HepG2 (cell line): ENCODE results near the gene EGR1. TPM values are rescaled to one million over a fixed set of nuclear protein-coding genes. Genes with fewer than 3 reads are reported as not detected.

Experiments used
- ARNTL ChIP-seq: sonication (generic); formaldehyde crosslinking; IDR thresholded peaks from 2 replicates; pipeline ENCODE4 v1.4.0; 2020; ENCODE audit warnings: mild to moderate bottlenecking, missing genetic modification reagents
- CEBPZ ChIP-seq: IDR thresholded peaks from 2 replicates; pipeline ENCODE4 v1.6.1; 2012; ENCODE audit warnings: low read length, improper control_type of control experiment
- ETV5 ChIP-seq: IDR thresholded peaks from 2 replicates; pipeline ENCODE4 v1.6.1; 2018; ENCODE audit warnings: missing biosample characterization, missing genetic modification reagents, inconsistent platforms, borderline replicate concordance
- GABPA ChIP-seq, 2 experiments: IDR thresholded peaks; 2 replicates each; pipeline ENCODE4 v1.6.1; 2011 to 2016; ENCODE audit warnings: low read depth in 2 of 2, low read length in 1 of 2, missing biosample characterization in 1 of 2, missing genetic modification characterization in 1 of 2
- MAZ ChIP-seq, 2 experiments: sonication (generic) in 1 of 2; formaldehyde crosslinking in 1 of 2; IDR thresholded peaks; 2 replicates each; pipeline versions ENCODE4 v1.5.0 to v1.6.1; 2012 to 2020; ENCODE audit warnings: low read depth in 2 of 2, mild to moderate bottlenecking in 2 of 2, borderline replicate concordance in 1 of 2, improper control_type of control experiment in 1 of 2, low read length in 1 of 2, missing genetic modification reagents in 1 of 2, moderate library complexity in 1 of 2
- MED8 ChIP-seq: sonication (generic); formaldehyde crosslinking; IDR thresholded peaks from 2 replicates; pipeline ENCODE4 v1.8.1; 2023; ENCODE audit warnings: mild to moderate bottlenecking, missing genetic modification reagents; ENCODE audit not compliant: insufficient replicate concordance
- MYC ChIP-seq: sonication (generic); formaldehyde crosslinking; IDR thresholded peaks from 2 replicates; pipeline ENCODE4 v1.9.0; 2021; ENCODE audit warnings: missing genetic modification reagents, borderline replicate concordance
- NONO ChIP-seq, 2 experiments: fragments of 450-650 bp in 1 of 2; sonication (generic) in 1 of 2; formaldehyde crosslinking in 1 of 2; IDR thresholded peaks in 1 of 2; conservative IDR thresholded peaks in 1 of 2; 2 replicates each; pipeline versions ENCODE4 v1.6.1 to v1.8.0; 2017 to 2022; ENCODE audit warnings: mild to moderate bottlenecking in 1 of 2, missing genetic modification reagents in 1 of 2, moderate library complexity in 1 of 2
- POLR2G ChIP-seq: fragments of 200-400 bp; formaldehyde crosslinking; IDR thresholded peaks from 2 replicates; pipeline ENCODE4 v1.6.1; 2018; ENCODE audit warnings: mild to moderate bottlenecking, low read depth, low read length, moderate library complexity
- RARA ChIP-seq: IDR thresholded peaks from 2 replicates; pipeline ENCODE4 v1.6.1; 2016; ENCODE audit warnings: missing genetic modification reagents, missing compliant biosample characterization
- RCOR2 ChIP-seq: IDR thresholded peaks from 2 replicates; pipeline ENCODE4 v1.6.1; 2016; ENCODE audit warnings: missing biosample characterization, missing genetic modification reagents
- SCMH1 ChIP-seq: sonication (generic); formaldehyde crosslinking; IDR thresholded peaks from 2 replicates; pipeline ENCODE4 v1.9.0; 2021; ENCODE audit warnings: missing genetic modification reagents, mild to moderate bottlenecking, borderline replicate concordance
- SMC3 ChIP-seq: IDR thresholded peaks from 2 replicates; pipeline ENCODE4 v1.6.1; 2011; ENCODE audit warnings: low read length, improper control_type of control experiment
- ZBED4 ChIP-seq: sonication (generic); formaldehyde crosslinking; IDR thresholded peaks from 2 replicates; pipeline ENCODE4 v1.4.0; 2020; ENCODE audit warnings: missing genetic modification reagents, borderline replicate concordance
- ZC3H13 ChIP-seq: sonication (generic); formaldehyde crosslinking; IDR thresholded peaks from 2 replicates; pipeline ENCODE4 v1.8.1; 2023; ENCODE audit warnings: mild to moderate bottlenecking, missing genetic modification reagents, moderate library complexity
- ZFP36L2 ChIP-seq: sonication (generic); formaldehyde crosslinking; IDR thresholded peaks from 2 replicates; pipeline ENCODE4 v1.4.0; 2020; ENCODE audit warnings: missing genetic modification reagents
- ZNF180 ChIP-seq: sonication (generic); formaldehyde crosslinking; IDR thresholded peaks from 2 replicates; pipeline ENCODE4 v1.4.0; 2020; ENCODE audit warnings: low read depth, missing genetic modification reagents, borderline replicate concordance
- ZNF263 ChIP-seq: sonication (generic); formaldehyde crosslinking; IDR thresholded peaks from 2 replicates; pipeline ENCODE4 v1.4.0; 2020; ENCODE audit warnings: missing genetic modification reagents
- ZNF644 ChIP-seq: IDR thresholded peaks from 2 replicates; pipeline ENCODE4 v1.6.1; 2016; ENCODE audit warnings: low read depth
- ZSCAN21 ChIP-seq: sonication (generic); formaldehyde crosslinking; IDR thresholded peaks from 2 replicates; pipeline ENCODE4 v1.8.0; 2022; ENCODE audit warnings: mild to moderate bottlenecking, missing genetic modification reagents, moderate library complexity, borderline replicate concordance
- polyA plus RNA-seq, 8 experiments: library from polyadenylated mRNA; depleted of rRNA in 3 of 8; stranded (reverse) in 7 of 8; unstranded in 1 of 8; fragments of >200 nt; fragmentation: Illumina TruSeq in 4 of 8; extraction: Trizol in 4 of 8; gene quantifications; 2 replicates each; pipeline versions ENCODE4 v1.2.1 to v1.2.3, GENCODE V29; 2011 to 2016; ENCODE audit warnings: low read depth in 4 of 8, missing spikeins in 1 of 8, mixed read lengths in 1 of 8; ENCODE audit not compliant: insufficient read depth in 1 of 8
- total RNA-seq, 5 experiments: library from RNA; depleted of rRNA; stranded (reverse); fragments of >200 nt; fragmentation: Illumina TruSeq; extraction: Trizol; gene quantifications; 2 replicates each; pipeline ENCODE4 v1.2.3, GENCODE V29; 2016; ENCODE audit warnings: low read depth in 1 of 5
- TF ChIP-seq, protein P1 (sequence below): sonication (generic); formaldehyde crosslinking; IDR thresholded peaks from 2 replicates; pipeline ENCODE4 v1.4.0; 2020; ENCODE audit warnings: mild to moderate bottlenecking, missing genetic modification reagents

Gene EGR1
- total and polyA plus RNA-seq, 2 of the 13 experiments (the other 11 are each of a cell fraction or from before 2014, with no cell fraction given): 4.1 to 4.5 TPM

DNA sequence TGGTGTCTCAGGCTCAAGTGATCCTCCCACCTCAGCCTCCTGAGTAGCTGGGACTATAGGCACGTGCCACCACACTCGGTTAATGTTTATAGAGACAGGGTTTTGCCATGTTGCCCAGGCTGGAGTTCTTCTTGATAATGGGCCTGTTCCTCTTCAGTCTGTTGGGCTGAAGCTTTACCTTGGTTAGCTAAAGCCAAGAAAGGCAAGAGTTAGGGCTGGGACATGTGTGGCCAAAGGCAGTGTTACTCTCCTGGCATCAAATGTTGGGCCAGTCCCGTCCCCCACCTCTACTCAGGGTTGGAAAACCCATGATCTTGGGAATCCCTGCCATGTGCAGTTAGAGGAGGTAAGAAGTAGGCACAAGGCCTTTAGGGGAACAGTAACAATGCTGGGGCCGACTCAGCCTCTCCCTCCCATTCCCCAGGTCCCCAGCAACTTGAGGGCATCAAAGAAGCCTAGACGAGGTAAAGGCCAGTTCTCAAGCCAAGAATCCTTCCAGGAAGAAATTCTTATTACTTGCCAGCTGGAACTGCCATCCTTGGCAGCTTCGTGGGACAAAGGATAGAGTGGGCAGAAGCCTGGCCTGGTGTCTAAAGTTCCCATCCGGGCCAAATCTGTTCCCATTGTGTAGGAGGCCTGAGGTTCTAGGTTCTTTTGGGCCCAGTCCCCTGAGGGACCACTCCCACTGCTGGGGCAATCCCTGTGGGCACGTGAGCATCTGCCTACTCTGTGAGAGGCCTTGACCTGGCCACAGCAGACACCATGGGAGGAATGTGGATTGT, 4.5 kb downstream of the EGR1 start (continued):
- TF ChIP-seq ZBED4 (CRISPR knock-in tag) (no peak), ARNTL (no peak), RARA (CRISPR knock-in tag) (peak; percentile 60), ZNF180 (no peak), SMC3 (0 out of 2 replicates have a peak, but pooled peaks have one; percentile 8), ZSCAN21 (CRISPR knock-in tag) (no peak), POLR2G (peak; percentile 69), ETV5 (CRISPR knock-in tag) (no peak), CEBPZ (0 out of 2 replicates have a peak, but pooled peaks have one; percentile 5), ZNF644 (CRISPR knock-in tag) (peak; percentile 0; the same call in 1 of the 2 replicates), RCOR2 (no peak), ZFP36L2 (CRISPR knock-in tag) (no peak), SCMH1 (CRISPR knock-in tag) (no peak), MED8 (CRISPR knock-in tag) (no peak), GABPA (IDR thresholded peaks at IDR 0.05; ENCODE audit: low read depth, low read length) (no peak), GABPA (CRISPR knock-in tag; IDR thresholded peaks at IDR 0.05; ENCODE audit: low read depth) (no peak), NONO (IDR thresholded peaks at IDR 0.05) (no peak), NONO (CRISPR knock-in tag; conservative IDR thresholded peaks at IDR 0.05) (no peak), MAZ (IDR thresholded peaks at IDR 0.05; ENCODE audit: borderline replicate concordance, low read depth, low read length) (0 out of 2 replicates have a peak, but pooled peaks have one; percentile 0), MAZ (CRISPR knock-in tag; IDR thresholded peaks at IDR 0.05; ENCODE audit: low read depth) (no peak), ZNF263 (no peak), MYC (0 out of 2 replicates have a peak, but pooled peaks have one; percentile 8), ZC3H13 (peak; percentile 94)
- TF ChIP-seq, protein P1, sequence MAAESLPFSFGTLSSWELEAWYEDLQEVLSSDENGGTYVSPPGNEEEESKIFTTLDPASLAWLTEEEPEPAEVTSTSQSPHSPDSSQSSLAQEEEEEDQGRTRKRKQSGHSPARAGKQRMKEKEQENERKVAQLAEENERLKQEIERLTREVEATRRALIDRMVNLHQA (CRISPR knock-in tag): no peak
